ENCODE measurements around the gene FEM1B. TPM values are rescaled to one million over a fixed set of nuclear protein-coding genes. Genes with fewer than 3 reads are reported as not detected.

The FEM1B gene
- total RNA-seq, 4 donors from 2014 or later, result 53.1 to 71.5 (median 56.5) TPM

DNA sequence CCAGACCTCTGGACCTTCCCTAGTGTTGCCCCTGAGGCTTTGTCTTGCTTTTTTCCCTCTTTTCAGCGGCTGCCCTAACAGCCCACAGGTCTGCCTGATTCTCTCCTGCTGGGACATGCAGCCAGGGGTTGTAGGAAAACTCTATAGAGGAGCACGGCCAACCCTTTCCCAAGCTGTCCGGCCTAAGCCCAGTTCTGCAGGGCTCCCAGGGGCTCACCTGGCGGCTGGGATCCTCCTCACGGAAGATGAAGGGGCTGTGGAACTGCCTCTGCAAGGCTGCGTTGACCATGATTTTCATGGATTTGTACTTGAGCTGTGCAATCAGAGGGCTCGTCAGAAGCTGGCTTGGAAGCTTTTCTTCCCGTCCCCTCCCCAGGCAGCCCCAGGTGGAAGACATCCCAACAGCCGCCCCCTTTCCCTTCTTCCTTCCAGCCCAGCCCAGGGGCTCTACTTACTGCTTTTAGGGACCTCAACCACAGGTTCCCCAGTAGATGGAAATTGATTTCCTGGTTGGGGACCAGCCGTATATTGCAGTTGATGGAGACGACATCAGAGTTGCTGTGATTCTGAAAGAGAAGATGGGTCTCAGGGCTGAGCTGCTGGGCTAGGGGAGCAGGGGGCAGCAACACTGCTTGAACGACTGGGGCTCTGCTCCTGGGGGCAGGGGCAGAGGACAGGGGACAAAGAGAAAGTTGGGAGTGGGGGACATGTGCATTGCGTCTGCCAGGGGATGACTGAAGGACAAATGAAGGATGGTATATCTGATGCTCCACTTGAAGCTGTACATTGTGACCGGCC, 29.8 kb downstream of the FEM1B start:
- no peak overlapping the region for H3K4me3 ChIP-seq
- WGBS, result 80% methylated on average over 14 of the region's 14 CpGs
- no peak overlapping the region for H3K27ac ChIP-seq (replicated peaks in 1 of 4)
- DNase-seq (ENCODE audit: extremely low spot score), result peak; percentile 68
- H3K27me3 ChIP-seq, result no peaks in the 10 kb centered on the region
- no peaks in the 10 kb centered on the region for H3K9me3 ChIP-seq
- peaks cover 0 to 18% (median 14%) of the 10 kb centered on the region in 4 donors for H3K4me1 ChIP-seq
- intact Hi-C loops (cut with DNase I), result loop anchor here (2.0 to 10.0 kb wide), 3 partner anchors 51 to 247 kb away; no protein-coding TSS in a partner anchor
- TF ChIP-seq POLR2AphosphoS5 (IDR thresholded peaks at IDR 0.05) (no peak), POLR2A (IDR thresholded peaks at IDR 0.05; ENCODE audit: low read depth) (no peak), EP300 (IDR thresholded peaks at IDR 0.05) (no peak)
- peaks cover 0 to 4% (median 0%) of the 10 kb centered on the region in 4 donors for H3K36me3 ChIP-seq

DNA sequence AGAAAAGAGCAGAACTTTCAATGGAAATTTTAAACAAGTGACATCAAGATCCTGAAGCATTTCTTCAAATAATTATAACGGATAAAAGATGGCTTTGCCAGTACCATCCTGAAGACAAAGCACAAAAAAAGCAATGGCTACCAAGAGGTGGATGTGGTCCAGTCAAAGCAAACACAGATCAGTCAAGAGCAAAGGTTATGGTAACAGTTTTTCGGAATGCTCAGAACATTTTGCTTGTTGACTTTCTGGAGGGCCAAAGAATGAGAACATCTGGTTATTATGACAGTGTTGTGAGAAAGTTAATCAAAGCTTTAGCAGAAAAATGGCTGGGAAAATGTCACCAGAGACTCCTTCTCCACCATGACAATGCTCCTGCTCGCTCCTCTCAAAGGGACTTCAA, 31.5 kb downstream of the FEM1B start:
- intact Hi-C loops (cut with DNase I), result loop anchor here (10.0 kb wide), 1 partner anchor 246 kb away; no protein-coding TSS in a partner anchor
- Histone ChIP-seq H3K36me3 (peaks cover 0 to 4% (median 0%) of the 10 kb centered on the region in 4 donors), H3K27me3 (peaks cover 0 to 10% (median 0%) of the 10 kb centered on the region in 4 donors), H3K27ac (replicated peaks in 1 of 4) (no peak overlapping the region), H3K9me3 (no peaks in the 10 kb centered on the region), H3K4me1 (peaks cover 0 to 18% (median 14%) of the 10 kb centered on the region in 4 donors), H3K4me3 (no peak overlapping the region)
- no peak for TF ChIP-seq EP300 (IDR thresholded peaks at IDR 0.05)
- TF ChIP-seq POLR2AphosphoS5 (IDR thresholded peaks at IDR 0.05), result no peak
- TF ChIP-seq POLR2A (IDR thresholded peaks at IDR 0.05; ENCODE audit: low read depth), result no peak
- TF ChIP-seq, protein P1, sequence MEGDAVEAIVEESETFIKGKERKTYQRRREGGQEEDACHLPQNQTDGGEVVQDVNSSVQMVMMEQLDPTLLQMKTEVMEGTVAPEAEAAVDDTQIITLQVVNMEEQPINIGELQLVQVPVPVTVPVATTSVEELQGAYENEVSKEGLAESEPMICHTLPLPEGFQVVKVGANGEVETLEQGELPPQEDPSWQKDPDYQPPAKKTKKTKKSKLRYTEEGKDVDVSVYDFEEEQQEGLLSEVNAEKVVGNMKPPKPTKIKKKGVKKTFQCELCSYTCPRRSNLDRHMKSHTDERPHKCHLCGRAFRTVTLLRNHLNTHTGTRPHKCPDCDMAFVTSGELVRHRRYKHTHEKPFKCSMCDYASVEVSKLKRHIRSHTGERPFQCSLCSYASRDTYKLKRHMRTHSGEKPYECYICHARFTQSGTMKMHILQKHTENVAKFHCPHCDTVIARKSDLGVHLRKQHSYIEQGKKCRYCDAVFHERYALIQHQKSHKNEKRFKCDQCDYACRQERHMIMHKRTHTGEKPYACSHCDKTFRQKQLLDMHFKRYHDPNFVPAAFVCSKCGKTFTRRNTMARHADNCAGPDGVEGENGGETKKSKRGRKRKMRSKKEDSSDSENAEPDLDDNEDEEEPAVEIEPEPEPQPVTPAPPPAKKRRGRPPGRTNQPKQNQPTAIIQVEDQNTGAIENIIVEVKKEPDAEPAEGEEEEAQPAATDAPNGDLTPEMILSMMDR (IDR thresholded peaks at IDR 0.05), result no peak
- 52% methylated on average over 3 of the region's 3 CpGs for WGBS
- DNase-seq (ENCODE audit: extremely low spot score), result peak; percentile 39

DNA sequence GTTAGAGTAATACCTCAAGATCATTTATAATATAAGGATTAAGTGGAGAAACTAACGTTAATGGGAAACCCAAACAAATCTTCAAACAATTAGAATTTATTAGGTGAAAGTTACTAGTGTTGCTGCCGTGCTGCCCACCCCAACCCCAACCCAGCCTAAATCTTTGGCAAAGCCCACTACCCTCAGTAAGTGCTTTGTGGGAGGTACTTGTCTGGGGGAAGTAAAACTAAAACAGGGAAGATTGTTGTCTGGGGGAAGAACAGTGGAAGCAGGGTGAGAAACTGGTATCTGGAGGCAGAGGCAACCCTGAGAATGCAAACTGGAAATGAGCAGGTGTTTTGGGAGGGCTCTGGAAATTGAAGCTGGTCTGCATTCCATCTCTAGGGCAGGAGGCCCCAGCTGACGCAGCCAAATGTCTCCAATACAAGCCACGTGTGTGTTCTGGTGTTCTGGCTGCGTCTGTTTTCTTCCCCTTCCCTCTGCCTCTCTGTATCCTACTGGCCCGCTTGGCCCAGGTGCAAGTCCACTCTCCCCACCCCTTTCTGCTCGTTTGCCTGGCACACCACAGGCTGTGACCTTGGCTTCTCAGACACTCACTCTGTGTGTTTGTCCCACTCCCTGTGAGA, 32.7 kb downstream of the FEM1B start:
- no peak overlapping the region for H3K27ac ChIP-seq (replicated peaks in 1 of 4)
- DNase-seq (ENCODE audit: extremely low spot score), result peak; percentile 81
- 64% methylated on average over 7 of the region's 7 CpGs for WGBS

DNA sequence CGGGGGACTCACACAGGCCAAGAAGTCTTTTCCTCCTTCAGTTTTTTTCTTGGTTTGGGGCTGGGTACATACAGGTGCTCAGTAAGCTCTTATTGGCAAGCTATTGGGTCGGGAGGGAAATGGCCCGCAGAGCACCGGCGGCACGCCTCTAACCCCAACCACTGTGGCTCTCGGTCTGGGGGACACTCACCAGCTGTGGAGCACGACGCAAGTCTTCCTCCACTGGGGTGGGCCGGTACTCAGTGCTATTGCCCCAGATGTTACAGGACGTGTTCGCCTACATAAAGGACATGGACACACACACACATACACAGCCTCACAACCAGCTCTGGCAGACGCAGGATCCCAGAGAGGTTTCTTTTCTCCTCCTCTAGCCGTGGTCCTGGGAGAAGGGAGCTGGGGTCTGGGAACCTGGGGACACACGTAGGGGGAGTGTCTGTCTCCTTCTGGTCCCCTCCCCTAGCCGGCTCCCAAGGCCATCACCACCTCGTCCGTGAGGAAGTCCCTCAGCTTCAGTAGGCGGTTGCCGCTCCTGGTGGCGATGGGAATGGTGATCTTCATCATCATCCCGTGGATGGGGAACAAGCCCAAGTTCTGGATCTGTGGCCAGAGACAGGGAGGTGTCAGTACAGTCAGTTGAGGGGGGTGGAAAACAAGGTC, 33.4 kb downstream of the FEM1B start:
- 90% methylated on average over 12 of the region's 22 CpGs for WGBS
- H3K27me3 ChIP-seq, result peaks cover 0 to 20% (median 0%) of the 10 kb centered on the region in 4 donors
- peaks cover 0 to 4% (median 0%) of the 10 kb centered on the region in 4 donors for H3K36me3 ChIP-seq
- peak; percentile 86 for DNase-seq (ENCODE audit: extremely low spot score)
- H3K4me1 ChIP-seq, result peaks cover 5 to 22% (median 16%) of the 10 kb centered on the region in 4 donors
- H3K9me3 ChIP-seq, result no peaks in the 10 kb centered on the region
- intact Hi-C loops (cut with DNase I), result no loop called here
- H3K27ac ChIP-seq (replicated peaks in 1 of 4), result no peak overlapping the region
- no peak overlapping the region for H3K4me3 ChIP-seq
- TF ChIP-seq, protein P1 (IDR thresholded peaks at IDR 0.05), result no peak
- TF ChIP-seq POLR2AphosphoS5 (IDR thresholded peaks at IDR 0.05) (no peak), EP300 (IDR thresholded peaks at IDR 0.05) (no peak), POLR2A (IDR thresholded peaks at IDR 0.05; ENCODE audit: low read depth) (no peak)

More for the DNA sequence above, 32.7 kb downstream of the FEM1B start:
- Histone ChIP-seq H3K27me3 (peaks cover 0 to 13% (median 0%) of the 10 kb centered on the region in 4 donors), H3K36me3 (peaks cover 0 to 4% (median 0%) of the 10 kb centered on the region in 4 donors), H3K4me3 (no peak overlapping the region), H3K4me1 (peaks cover 0 to 18% (median 14%) of the 10 kb centered on the region in 4 donors), H3K9me3 (no peaks in the 10 kb centered on the region)
- TF ChIP-seq POLR2A (IDR thresholded peaks at IDR 0.05; ENCODE audit: low read depth) (no peak), POLR2AphosphoS5 (IDR thresholded peaks at IDR 0.05) (no peak), EP300 (IDR thresholded peaks at IDR 0.05) (no peak)
- TF ChIP-seq, protein P1 (IDR thresholded peaks at IDR 0.05), result no peak
- intact Hi-C loops (cut with DNase I), result no loop called here

Measured in esophagus muscularis mucosa (tissue), 4 donors.